Tibial artery (tissue), 4 donors: Measurements from ENCODE around the gene CD200.

Source experiments
- DNase-seq, 2 donors: peaks; one replicate each; pipeline ENCODE4 v3.0.0-alpha.2; 2019
- H3K27ac ChIP-seq, 2 donors: fragments of 200-600 bp; sonication (generic) in 1 of 2; 1 replicate in 1 of 2; 2 replicates in 1 of 2; pipeline ENCODE4 v1.5.1; 2018 to 2019; ENCODE audit warnings: mild to moderate bottlenecking in 1 of 2
- H3K27me3 ChIP-seq, 2 donors: fragments of 200-600 bp; sonication (generic) in 1 of 2; one replicate each; pipeline versions ENCODE4 v1.5.1 to v1.6.0; 2016 to 2019
- H3K36me3 ChIP-seq, 3 donors: fragments of 200-600 bp; sonication (generic) in 2 of 3; one replicate each; pipeline ENCODE4 v1.5.1; 2016 to 2019; ENCODE audit warnings: mild to moderate bottlenecking in 2 of 3
- H3K4me1 ChIP-seq, 4 donors: fragments of 200-600 bp; sonication (generic) in 2 of 4; 1 replicate in 3 of 4; 2 replicates in 1 of 4; pipeline ENCODE4 v1.5.1; 2016 to 2019
- H3K4me3 ChIP-seq, 2 donors: fragments of 200-600 bp; sonication (generic) in 1 of 2; 1 replicate in 1 of 2; 2 replicates in 1 of 2; pipeline ENCODE4 v1.5.1; 2018 to 2019; ENCODE audit warnings: mild to moderate bottlenecking in 2 of 2
- H3K9me3 ChIP-seq, 3 donors: fragments of 200-600 bp; sonication (generic) in 1 of 3; one replicate each; pipeline ENCODE4 v1.5.1; 2016 to 2019
- CTCF ChIP-seq, 2 experiments: fragments of 200-600 bp in 1 of 2; fragments of 450-650 bp in 1 of 2; IDR thresholded peaks; one replicate each; pipeline ENCODE4 v1.5.1; 2017 to 2019; ENCODE audit warnings: antibody characterized with exemption in 2 of 2, mild to moderate bottlenecking in 1 of 2, moderate library complexity in 1 of 2
- intact Hi-C: fragments of 100-400 bp; cut with DNase I; formaldehyde crosslinking; loops from one replicate; pipeline ENCODE4 v1.15.0; 2023; ENCODE audit warnings: low total_unique reads

Gene CD200

GRCh38 chr3:112348943-112349342, 16.0 kb downstream of the CD200 start:
- intact Hi-C loops: no loop called here
- no peak for TF ChIP-seq CTCF (IDR thresholded peaks at IDR 0.05)
- Histone ChIP-seq H3K9me3 (no peaks in the 10 kb centered on the region), H3K27ac (no peak overlapping the region), H3K4me3 (no peak overlapping the region), H3K4me1 (peaks cover 0 to 27% (median 0%) of the 10 kb centered on the region in 4 donors), H3K36me3 (peaks cover 0 to 27% (median 21%) of the 10 kb centered on the region in 3 donors), H3K27me3 (no peaks in the 10 kb centered on the region)
- DNase-seq: no peak

GRCh38 chr3:112349557-112349956, 16.6 kb downstream of the CD200 start:
- Histone ChIP-seq H3K9me3 (no peaks in the 10 kb centered on the region), H3K4me3 (no peak overlapping the region), H3K36me3 (peaks cover 0 to 21% (median 21%) of the 10 kb centered on the region in 3 donors), H3K27me3 (no peaks in the 10 kb centered on the region), H3K4me1 (peaks cover 0 to 27% (median 0%) of the 10 kb centered on the region in 4 donors), H3K27ac (no peak overlapping the region)
- intact Hi-C loops: no loop called here
- no peak for DNase-seq
- TF ChIP-seq CTCF (IDR thresholded peaks at IDR 0.05): no peak

GRCh38 chr3:112350018-112350810, 17.3 kb downstream of the CD200 start:
- intact Hi-C loops: no loop called here
- no peak for DNase-seq
- no peak for TF ChIP-seq CTCF (IDR thresholded peaks at IDR 0.05)
- Histone ChIP-seq H3K27me3 (no peaks in the 10 kb centered on the region), H3K4me3 (no peak overlapping the region), H3K9me3 (no peaks in the 10 kb centered on the region), H3K4me1 (peaks cover 0 to 23% (median 0%) of the 10 kb centered on the region in 4 donors), H3K36me3 (peaks cover 0 to 18% (median 14%) of the 10 kb centered on the region in 3 donors), H3K27ac (no peak overlapping the region)

- TF ChIP-seq CTCF (IDR thresholded peaks at IDR 0.05): no peak
- Histone ChIP-seq H3K27me3 (no peaks in the 10 kb centered on the region), H3K4me1 (peaks cover 0 to 16% (median 0%) of the 10 kb centered on the region in 4 donors), H3K36me3 (peaks cover 0 to 14% (median 11%) of the 10 kb centered on the region in 3 donors), H3K27ac (no peak overlapping the region), H3K9me3 (no peaks in the 10 kb centered on the region), H3K4me3 (no peak overlapping the region)
- no peak for DNase-seq
- intact Hi-C loops: no loop called here
These were observed 18.1 kb downstream of the CD200 start for GRCh38 chr3:112351036-112351435.

GRCh38 chr3:112351823-112352222, 18.9 kb downstream of the CD200 start:
- Histone ChIP-seq H3K4me1 (peaks cover 0 to 8% (median 0%) of the 10 kb centered on the region in 4 donors), H3K27ac (no peak overlapping the region), H3K4me3 (no peak overlapping the region), H3K27me3 (no peaks in the 10 kb centered on the region), H3K36me3 (peaks cover 0 to 13% (median 9%) of the 10 kb centered on the region in 3 donors), H3K9me3 (no peaks in the 10 kb centered on the region)
- intact Hi-C loops: no loop called here
- TF ChIP-seq CTCF (IDR thresholded peaks at IDR 0.05): no peak
- DNase-seq: no peak
